ENCODE results near the gene ADRA2A. TPM values are rescaled to one million over a fixed set of nuclear protein-coding genes. Genes with fewer than 3 reads are reported as not detected.

The ADRA2A gene
- 1.9 TPM for polyA plus RNA-seq (2013)

DNA sequence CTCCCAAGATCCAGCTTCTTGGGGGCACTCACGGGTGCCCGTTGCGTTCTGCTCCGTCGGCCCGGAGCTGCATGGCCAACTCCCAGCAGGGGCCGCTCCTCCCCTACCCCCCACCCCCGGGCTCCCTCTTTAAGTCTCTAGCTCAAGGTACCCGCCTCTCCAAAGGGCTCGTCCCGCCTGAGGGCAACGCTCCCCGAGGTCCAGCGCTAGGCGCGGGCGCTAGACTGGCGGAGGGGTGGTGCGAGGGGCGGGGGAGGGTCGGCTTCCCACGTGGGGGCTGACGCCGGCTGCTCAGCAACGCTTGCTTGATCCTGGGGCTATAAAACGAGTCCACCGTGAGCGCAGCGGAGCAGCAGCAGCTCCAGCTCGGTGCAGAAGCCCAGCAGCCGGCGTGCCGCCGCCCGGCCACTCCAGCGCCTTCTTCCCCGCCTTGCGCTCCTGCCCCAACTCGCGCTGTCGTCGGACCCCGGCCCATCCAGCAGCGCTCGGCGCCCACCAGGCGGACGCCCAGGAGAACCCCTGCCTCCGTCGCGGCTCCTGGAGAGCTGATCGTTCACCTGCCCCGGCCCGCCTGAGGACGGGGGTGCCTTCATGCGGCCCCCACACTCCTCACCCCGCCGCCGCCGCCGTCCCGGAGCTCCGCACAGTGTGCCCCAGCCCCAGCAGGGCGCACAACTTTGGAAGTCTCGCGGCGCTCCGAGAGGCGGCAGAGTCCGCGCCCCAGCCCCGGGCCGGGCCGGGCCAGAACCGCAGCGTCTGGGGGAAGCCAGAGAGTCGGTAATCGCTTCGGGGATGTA lies at the start of gene ADRA2A:
Gene ADRA2A, plus strand, starts transcription at position 348 of the 797 bp plus-strand sequence. CDS start 968 bp downstream, outside the sequence.
- Histone ChIP-seq H3K4me1 (ENCODE audit: control extremely low read depth in 1 of 4, control insufficient read depth in 4 of 4, insufficient read depth in 4 of 4, low read length in 3 of 4) (peaks cover 0 to 30% (median 24%) of the 10 kb centered on the region in 4 experiments), H3K27ac (ENCODE audit: insufficient read depth in 1 of 2, low read depth in 1 of 2, low read length in 2 of 2, poor library complexity in 1 of 2, severe bottlenecking in 2 of 2) (no peak within 1 kb of the TSS), H3K27me3 (replicated peaks in 2 of 5; ENCODE audit: control insufficient read depth in 4 of 5, insufficient read depth in 5 of 5, low read length in 4 of 5) (peaks cover 6 to 43% (median 34%) of the 10 kb centered on the region in 5 experiments), H3K4me3 (ENCODE audit: control insufficient read depth in 1 of 7, extremely low read depth in 1 of 7, insufficient read depth in 4 of 7, low read depth in 2 of 7, low read length in 6 of 7) (peak within 1 kb of the TSS; percentile 27 to 82 (median 63)), H3K36me3 (ENCODE audit: control insufficient read depth in 4 of 4, insufficient read depth in 4 of 4, low read length in 3 of 4) (no peaks in the 10 kb centered on the region), H3K9me3 (ENCODE audit: control extremely low read depth in 1 of 5, control insufficient read depth in 4 of 5, insufficient read depth in 2 of 5, low read depth in 1 of 5, low read length in 4 of 5) (peaks cover 0 to 13% (median 6%) of the 10 kb centered on the region in 5 experiments)
- WGBS (ENCODE audit: insufficient coverage) = under 1% methylated on average over 56 of the region's 79 CpGs
- peak; percentile 77 to 88 (median 83) for DNase-seq
- ChIA-PET CTCF (interaction anchor here (0.9 to 9.4 kb wide), 27 partner anchors 11 to 1303 kb away, joined by 3 to 237 read pairs (median 6); no protein-coding TSS in a partner anchor), POLR2A (interaction anchor here (0.7 to 1.3 kb wide), 3 partner anchors 37 to 127 kb away, joined by 3 to 4 read pairs (median 4); no protein-coding TSS in a partner anchor)

DNA sequence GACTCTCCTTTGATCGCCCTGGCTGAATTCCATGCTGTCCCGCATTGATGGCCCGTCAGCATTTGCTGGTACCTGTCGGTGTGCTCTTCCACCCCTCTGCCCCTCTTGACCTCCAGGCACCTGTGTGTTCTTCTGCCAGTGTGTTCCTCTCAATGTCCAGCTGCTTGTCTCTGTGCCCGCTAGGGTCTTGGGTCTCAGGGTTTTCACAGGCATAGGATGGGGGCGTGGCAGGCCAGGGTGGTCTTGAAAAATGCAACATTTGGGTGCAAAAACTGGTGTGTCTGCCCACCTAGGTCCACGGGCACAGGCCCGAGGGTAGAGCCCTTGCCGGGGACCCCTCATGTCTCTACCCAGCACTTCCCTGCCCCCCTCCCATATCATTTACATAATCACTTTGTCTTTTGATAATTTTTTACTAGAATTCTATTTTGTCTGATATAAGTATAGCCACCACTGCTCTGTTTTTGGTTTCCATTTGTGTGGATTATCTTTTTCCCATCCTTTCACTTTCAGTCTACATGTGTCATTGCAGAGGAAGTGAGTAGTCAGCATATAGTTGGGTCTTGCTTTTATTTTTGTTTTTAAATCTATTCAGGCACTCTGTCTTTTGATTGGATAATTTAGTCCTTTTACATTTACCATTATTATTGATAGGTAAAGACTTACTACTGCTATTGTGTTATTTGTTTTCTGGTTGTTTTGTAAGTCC lies 46.6 kb upstream of the ADRA2A start:
- peaks cover 0 to 3% (median 0%) of the 10 kb centered on the region in 4 experiments for H3K36me3 ChIP-seq (ENCODE audit: control insufficient read depth in 4 of 4, insufficient read depth in 4 of 4, low read length in 3 of 4)
- ChIA-PET POLR2A (no interaction called here), CTCF (no interaction called here)
- no peak overlapping the region for H3K4me3 ChIP-seq (ENCODE audit: control insufficient read depth in 1 of 7, extremely low read depth in 1 of 7, insufficient read depth in 4 of 7, low read depth in 2 of 7, low read length in 6 of 7)
- peaks cover 5 to 30% (median 9%) of the 10 kb centered on the region in 5 experiments for H3K9me3 ChIP-seq (ENCODE audit: control extremely low read depth in 1 of 5, control insufficient read depth in 4 of 5, insufficient read depth in 2 of 5, low read depth in 1 of 5, low read length in 4 of 5)
- no peaks in the 10 kb centered on the region for H3K4me1 ChIP-seq (ENCODE audit: control extremely low read depth in 1 of 4, control insufficient read depth in 4 of 4, insufficient read depth in 4 of 4, low read length in 3 of 4)
- H3K27me3 ChIP-seq (replicated peaks in 2 of 5; ENCODE audit: control insufficient read depth in 4 of 5, insufficient read depth in 5 of 5, low read length in 4 of 5) = no peaks in the 10 kb centered on the region
- 98% methylated on average over 5 of the region's 9 CpGs for WGBS (ENCODE audit: insufficient coverage)
- DNase-seq = peak in 1 of 3 donors; percentile 10
- H3K27ac ChIP-seq (ENCODE audit: insufficient read depth in 1 of 2, low read depth in 1 of 2, low read length in 2 of 2, poor library complexity in 1 of 2, severe bottlenecking in 2 of 2) = no peak overlapping the region

DNA sequence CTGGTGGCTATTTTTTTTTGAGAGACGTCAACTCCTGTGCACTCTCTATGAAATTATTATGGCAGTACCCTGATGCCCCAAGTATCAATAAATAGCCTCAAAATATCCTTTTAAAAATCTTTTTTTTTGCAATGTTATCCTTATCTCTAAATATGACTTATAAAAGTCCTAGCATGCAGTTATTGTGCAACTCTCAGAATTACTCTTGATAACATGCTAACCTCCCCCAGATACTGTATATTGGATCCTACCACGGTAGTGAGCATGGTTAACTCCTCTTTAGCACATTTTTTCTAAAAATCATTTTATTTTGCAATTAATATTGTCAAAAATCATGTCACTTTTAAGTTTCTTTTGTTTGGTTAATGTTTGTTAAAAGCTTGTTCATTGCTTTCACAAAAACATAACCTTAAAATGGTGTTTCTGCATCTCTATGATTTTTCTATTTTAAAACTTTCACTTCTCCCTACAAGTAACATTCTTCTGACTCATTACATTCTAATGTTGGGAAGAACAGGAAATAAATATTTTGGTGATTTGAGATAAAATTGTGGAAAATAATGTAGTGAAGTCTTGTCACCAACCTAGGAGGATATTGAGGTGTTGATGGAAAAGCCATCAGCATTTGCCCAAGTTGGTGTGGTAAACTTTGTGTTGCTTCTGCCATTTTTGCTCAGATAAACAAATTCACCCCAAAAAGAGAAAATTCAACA lies 42.1 kb upstream of the ADRA2A start:
- no CpG with 5 or more reads among the region's 2 CpGs for WGBS (ENCODE audit: insufficient coverage)
- CTCF ChIA-PET = interaction anchor here (0.6 kb wide), 1 partner anchor 27 kb away, joined by 3 read pairs; no protein-coding TSS in a partner anchor
- no peak for DNase-seq

DNA sequence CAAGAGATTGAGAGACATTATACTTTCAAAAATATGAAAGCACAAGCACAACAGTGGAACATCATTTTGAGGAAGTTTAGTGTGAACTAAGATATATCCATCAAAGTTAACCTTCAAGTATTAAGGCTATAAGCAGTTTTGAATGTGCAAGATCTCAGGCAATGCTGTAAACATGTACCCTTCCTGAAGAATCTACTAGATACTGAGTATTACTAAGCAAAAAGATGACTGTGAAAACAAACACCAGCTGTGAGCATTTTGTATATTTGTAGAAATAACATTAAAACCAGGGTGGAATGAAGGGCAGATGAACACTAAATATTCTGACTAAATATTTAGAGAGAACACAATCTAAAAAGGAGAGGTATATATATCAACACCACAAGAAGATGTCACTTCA lies 41.3 kb upstream of the ADRA2A start:
- no peaks in the 10 kb centered on the region for H3K36me3 ChIP-seq (ENCODE audit: control insufficient read depth in 4 of 4, insufficient read depth in 4 of 4, low read length in 3 of 4)
- no peaks in the 10 kb centered on the region for H3K4me1 ChIP-seq (ENCODE audit: control extremely low read depth in 1 of 4, control insufficient read depth in 4 of 4, insufficient read depth in 4 of 4, low read length in 3 of 4)
- no peaks in the 10 kb centered on the region for H3K27me3 ChIP-seq (replicated peaks in 2 of 5; ENCODE audit: control insufficient read depth in 4 of 5, insufficient read depth in 5 of 5, low read length in 4 of 5)
- H3K9me3 ChIP-seq (ENCODE audit: control extremely low read depth in 1 of 5, control insufficient read depth in 4 of 5, insufficient read depth in 2 of 5, low read depth in 1 of 5, low read length in 4 of 5) = peaks cover 5 to 34% (median 8%) of the 10 kb centered on the region in 5 experiments
- POLR2A ChIA-PET = no interaction called here
- H3K4me3 ChIP-seq (ENCODE audit: control insufficient read depth in 1 of 7, extremely low read depth in 1 of 7, insufficient read depth in 4 of 7, low read depth in 2 of 7, low read length in 6 of 7) = no peak overlapping the region
- DNase-seq = no peak
- CTCF ChIA-PET = no interaction called here
- H3K27ac ChIP-seq (ENCODE audit: insufficient read depth in 1 of 2, low read depth in 1 of 2, low read length in 2 of 2, poor library complexity in 1 of 2, severe bottlenecking in 2 of 2) = no peak overlapping the region

More for the DNA sequence above, 42.1 kb upstream of the ADRA2A start:
- Histone ChIP-seq H3K4me1 (ENCODE audit: control extremely low read depth in 1 of 4, control insufficient read depth in 4 of 4, insufficient read depth in 4 of 4, low read length in 3 of 4) (no peaks in the 10 kb centered on the region), H3K36me3 (ENCODE audit: control insufficient read depth in 4 of 4, insufficient read depth in 4 of 4, low read length in 3 of 4) (no peaks in the 10 kb centered on the region), H3K27me3 (replicated peaks in 2 of 5; ENCODE audit: control insufficient read depth in 4 of 5, insufficient read depth in 5 of 5, low read length in 4 of 5) (no peaks in the 10 kb centered on the region), H3K9me3 (ENCODE audit: control extremely low read depth in 1 of 5, control insufficient read depth in 4 of 5, insufficient read depth in 2 of 5, low read depth in 1 of 5, low read length in 4 of 5) (peaks cover 5 to 35% (median 13%) of the 10 kb centered on the region in 5 experiments), H3K4me3 (ENCODE audit: control insufficient read depth in 1 of 7, extremely low read depth in 1 of 7, insufficient read depth in 4 of 7, low read depth in 2 of 7, low read length in 6 of 7) (no peak overlapping the region), H3K27ac (ENCODE audit: insufficient read depth in 1 of 2, low read depth in 1 of 2, low read length in 2 of 2, poor library complexity in 1 of 2, severe bottlenecking in 2 of 2) (no peak overlapping the region)
- POLR2A ChIA-PET = no interaction called here

DNA sequence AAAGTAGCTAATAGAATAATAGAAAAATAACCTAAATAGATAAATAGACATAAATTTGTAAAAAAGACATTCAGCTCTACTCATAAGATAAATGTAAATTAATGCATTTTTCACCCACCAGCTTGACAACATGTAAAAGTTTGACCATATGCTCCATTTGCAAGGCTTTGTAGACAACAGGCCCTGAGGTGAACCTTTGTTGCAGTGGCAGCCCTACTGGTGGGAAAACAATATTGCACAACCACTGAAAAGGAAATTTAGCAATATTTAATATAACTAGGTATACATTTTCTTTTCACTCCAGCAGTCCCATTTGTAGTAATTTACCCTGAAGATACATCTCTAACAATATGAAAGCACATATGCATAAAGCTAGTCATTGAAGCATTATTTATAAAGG lies 39.0 kb upstream of the ADRA2A start:
- DNase-seq = no peak
- H3K27me3 ChIP-seq (replicated peaks in 2 of 5; ENCODE audit: control insufficient read depth in 4 of 5, insufficient read depth in 5 of 5, low read length in 4 of 5) = no peaks in the 10 kb centered on the region
- POLR2A ChIA-PET = no interaction called here
- no peak overlapping the region for H3K27ac ChIP-seq (ENCODE audit: insufficient read depth in 1 of 2, low read depth in 1 of 2, low read length in 2 of 2, poor library complexity in 1 of 2, severe bottlenecking in 2 of 2)
- H3K36me3 ChIP-seq (ENCODE audit: control insufficient read depth in 4 of 4, insufficient read depth in 4 of 4, low read length in 3 of 4) = no peaks in the 10 kb centered on the region
- H3K9me3 ChIP-seq (ENCODE audit: control extremely low read depth in 1 of 5, control insufficient read depth in 4 of 5, insufficient read depth in 2 of 5, low read depth in 1 of 5, low read length in 4 of 5) = peaks cover 3 to 39% (median 11%) of the 10 kb centered on the region in 5 experiments
- CTCF ChIA-PET = no interaction called here
- H3K4me3 ChIP-seq (ENCODE audit: control insufficient read depth in 1 of 7, extremely low read depth in 1 of 7, insufficient read depth in 4 of 7, low read depth in 2 of 7, low read length in 6 of 7) = no peak overlapping the region
- no peaks in the 10 kb centered on the region for H3K4me1 ChIP-seq (ENCODE audit: control extremely low read depth in 1 of 4, control insufficient read depth in 4 of 4, insufficient read depth in 4 of 4, low read length in 3 of 4)

DNA sequence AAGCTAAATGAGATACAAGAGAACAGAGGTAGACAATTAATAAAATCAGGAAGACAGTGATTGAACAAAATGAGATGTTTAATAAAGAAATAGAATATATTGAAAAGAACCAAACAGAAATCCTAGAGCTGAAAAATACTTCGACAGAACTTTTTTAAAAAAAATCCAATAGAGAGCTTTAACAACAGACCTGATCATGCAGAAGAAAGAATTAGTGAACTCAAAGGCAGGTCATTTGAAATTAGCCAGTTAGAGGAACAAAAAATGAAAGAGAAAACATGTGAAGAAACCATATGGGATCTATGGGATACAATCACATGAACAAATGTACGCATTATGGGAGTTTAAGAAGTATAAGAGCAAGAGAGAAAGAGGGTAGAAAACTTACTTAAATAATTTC lies 37.3 kb upstream of the ADRA2A start:
- H3K4me1 ChIP-seq (ENCODE audit: control extremely low read depth in 1 of 4, control insufficient read depth in 4 of 4, insufficient read depth in 4 of 4, low read length in 3 of 4) = no peaks in the 10 kb centered on the region
- H3K4me3 ChIP-seq (ENCODE audit: control insufficient read depth in 1 of 7, extremely low read depth in 1 of 7, insufficient read depth in 4 of 7, low read depth in 2 of 7, low read length in 6 of 7) = no peak overlapping the region
- no CpG with 5 or more reads among the region's 2 CpGs for WGBS (ENCODE audit: insufficient coverage)
- ChIA-PET POLR2A (no interaction called here), CTCF (no interaction called here)
- no peak for DNase-seq
- no peaks in the 10 kb centered on the region for H3K36me3 ChIP-seq (ENCODE audit: control insufficient read depth in 4 of 4, insufficient read depth in 4 of 4, low read length in 3 of 4)
- H3K27ac ChIP-seq (ENCODE audit: insufficient read depth in 1 of 2, low read depth in 1 of 2, low read length in 2 of 2, poor library complexity in 1 of 2, severe bottlenecking in 2 of 2) = no peak overlapping the region
- H3K27me3 ChIP-seq (replicated peaks in 2 of 5; ENCODE audit: control insufficient read depth in 4 of 5, insufficient read depth in 5 of 5, low read length in 4 of 5) = no peaks in the 10 kb centered on the region
- peaks cover 3 to 35% (median 10%) of the 10 kb centered on the region in 5 experiments for H3K9me3 ChIP-seq (ENCODE audit: control extremely low read depth in 1 of 5, control insufficient read depth in 4 of 5, insufficient read depth in 2 of 5, low read depth in 1 of 5, low read length in 4 of 5)

All from common myeloid progenitor, CD34-positive (primary cell).